ENCODE results near the gene BAZ1B. TPM values are rescaled to one million over a fixed set of nuclear protein-coding genes. Genes with fewer than 3 reads are reported as not detected.

Gene BAZ1B
- total RNA-seq, 4 donors from 2014 or later = 27.9 to 36.7 (median 29.6) TPM

GRCh38 chr7:73438547-73439409 is 83.3 kb downstream of the BAZ1B start:
- peaks cover 10% of the 10 kb centered on the region for H3K27me3 ChIP-seq
- no peak overlapping the region for H3K27ac ChIP-seq
- H3K9me3 ChIP-seq = no peaks in the 10 kb centered on the region
- peaks cover 41% of the 10 kb centered on the region for H3K36me3 ChIP-seq
- TF ChIP-seq CTCF (IDR thresholded peaks at IDR 0.05) = no peak
- TF ChIP-seq POLR2AphosphoS5 (IDR thresholded peaks at IDR 0.05) = no peak
- no peak for TF ChIP-seq POLR2A (IDR thresholded peaks at IDR 0.05)
- no peak for TF ChIP-seq EP300 (IDR thresholded peaks at IDR 0.05)
- WGBS = 87% methylated on average over 4 of the region's 16 CpGs
- H3K4me3 ChIP-seq = no peak overlapping the region
- H3K4me1 ChIP-seq = peaks cover 14% of the 10 kb centered on the region
- DNase-seq (ENCODE audit: low spot score in 2 of 2) = no peak

- DNase-seq (ENCODE audit: low spot score in 2 of 2) = no peak
- Histone ChIP-seq H3K4me3 (no peak overlapping the region), H3K4me1 (peaks cover 22% of the 10 kb centered on the region), H3K27ac (no peak overlapping the region), H3K9me3 (no peaks in the 10 kb centered on the region), H3K36me3 (peaks cover 31% of the 10 kb centered on the region), H3K27me3 (peaks cover 15% of the 10 kb centered on the region)
- WGBS = 30% methylated on average over 14 of the region's 16 CpGs
- TF ChIP-seq POLR2AphosphoS5 (IDR thresholded peaks at IDR 0.05) (no peak), POLR2A (IDR thresholded peaks at IDR 0.05) (no peak), EP300 (IDR thresholded peaks at IDR 0.05) (no peak), CTCF (IDR thresholded peaks at IDR 0.05) (no peak)
Observed at GRCh38 chr7:73437621-73438416, 84.3 kb downstream of the BAZ1B start.

DNA sequence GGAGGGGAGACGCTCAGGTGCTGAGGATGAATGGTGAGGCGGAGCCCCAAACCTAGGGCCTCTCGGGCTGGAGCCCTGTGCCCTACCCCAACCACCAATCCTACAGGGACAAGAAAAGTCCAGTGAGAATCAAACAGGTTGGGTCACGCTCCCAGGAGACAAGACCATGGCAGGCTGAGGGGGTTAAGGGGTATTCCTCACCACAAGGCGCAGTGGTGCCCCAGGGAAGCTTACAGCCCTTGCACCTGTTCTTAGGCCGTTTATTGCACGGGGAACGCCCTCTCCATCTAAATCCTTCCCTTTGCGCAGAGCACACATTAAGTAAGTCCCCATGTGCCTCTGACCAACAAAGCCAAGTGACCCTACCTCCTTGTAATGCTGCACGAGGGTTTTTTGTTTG is 85.0 kb downstream of the BAZ1B start:
- WGBS = 80% methylated on average over 6 of the region's 10 CpGs
- TF ChIP-seq EP300 (IDR thresholded peaks at IDR 0.05) (no peak), POLR2A (IDR thresholded peaks at IDR 0.05) (no peak), POLR2AphosphoS5 (IDR thresholded peaks at IDR 0.05) (no peak), CTCF (IDR thresholded peaks at IDR 0.05) (no peak)
- H3K36me3 ChIP-seq = peaks cover 24% of the 10 kb centered on the region

DNA sequence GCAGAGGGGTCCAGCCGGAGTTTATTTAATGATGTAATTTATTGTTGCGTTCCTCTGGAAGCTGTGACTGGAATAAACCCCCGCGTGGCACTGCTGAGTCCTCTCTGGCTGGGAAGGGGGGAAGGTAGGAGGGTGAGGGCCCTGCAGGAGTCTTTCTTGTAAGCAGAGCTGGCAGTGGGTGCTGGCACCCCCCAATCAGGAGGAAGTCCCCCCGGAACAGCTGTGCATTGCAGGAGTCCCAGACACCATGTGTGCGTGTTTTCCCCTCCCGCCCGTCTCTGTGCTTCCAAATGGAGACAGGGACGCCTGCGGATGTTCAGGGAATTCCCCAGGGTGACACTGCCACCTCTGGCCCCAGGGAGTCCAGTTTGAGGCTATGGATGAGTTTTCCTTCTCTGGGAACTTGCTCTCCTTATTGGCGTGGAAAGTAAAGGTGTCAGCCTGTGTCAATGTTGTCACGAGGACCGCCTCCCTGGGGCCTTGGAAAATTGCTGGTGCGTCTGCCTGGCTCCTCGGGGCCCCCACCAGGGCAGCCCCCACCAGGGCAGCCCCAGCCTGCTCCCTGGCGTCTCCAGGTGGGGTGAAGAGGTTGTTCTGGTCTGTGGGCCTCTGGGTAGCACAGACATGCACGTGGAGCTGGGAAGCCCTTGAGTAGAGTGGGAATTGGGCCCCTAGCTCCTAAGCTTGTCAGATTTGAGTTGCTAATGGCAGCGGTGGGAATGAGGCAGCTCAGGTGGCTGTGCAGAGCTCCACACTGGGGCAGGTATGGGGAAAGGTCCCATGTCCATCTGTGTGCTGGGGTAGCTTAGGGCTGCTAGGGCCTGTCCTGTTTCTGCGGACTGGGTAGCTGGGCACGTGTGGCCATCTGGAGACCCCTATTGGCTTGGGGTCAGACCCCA is 85.8 kb downstream of the BAZ1B start:
- TF ChIP-seq CTCF (IDR thresholded peaks at IDR 0.05) = no peak
- no peak for TF ChIP-seq EP300 (IDR thresholded peaks at IDR 0.05)
- no peak for TF ChIP-seq POLR2AphosphoS5 (IDR thresholded peaks at IDR 0.05)
- TF ChIP-seq POLR2A (IDR thresholded peaks at IDR 0.05) = no peak
- peaks cover 22% of the 10 kb centered on the region for H3K4me1 ChIP-seq
- 48% methylated on average over 18 of the region's 20 CpGs for WGBS
- no peak for DNase-seq (ENCODE audit: low spot score in 2 of 2)
- no peak overlapping the region for H3K27ac ChIP-seq
- H3K9me3 ChIP-seq = no peaks in the 10 kb centered on the region
- H3K27me3 ChIP-seq = peaks cover 20% of the 10 kb centered on the region
- peaks cover 16% of the 10 kb centered on the region for H3K36me3 ChIP-seq
- H3K4me3 ChIP-seq = no peak overlapping the region

More for the DNA sequence above, 85.0 kb downstream of the BAZ1B start:
- no peak overlapping the region for H3K27ac ChIP-seq
- peaks cover 22% of the 10 kb centered on the region for H3K4me1 ChIP-seq
- H3K27me3 ChIP-seq = peaks cover 20% of the 10 kb centered on the region
- H3K9me3 ChIP-seq = no peaks in the 10 kb centered on the region
- no peak for DNase-seq (ENCODE audit: low spot score in 2 of 2)
- no peak overlapping the region for H3K4me3 ChIP-seq
